Thyroid gland (tissue), 4 donors: Measurements from ENCODE around the gene GRIFIN.

ENCODE experiments used
- POLR2A ChIP-seq, 2 donors: fragments of 450-650 bp; IDR thresholded peaks; one replicate each; pipeline ENCODE4 v1.6.1; 2017; ENCODE audit warnings: antibody characterized with exemption in 2 of 2, mild to moderate bottlenecking in 2 of 2, moderate library complexity in 1 of 2
- TF ChIP-seq, protein P1 (sequence below), 6 experiments: fragments of 200-600 bp in 3 of 6; fragments of 450-650 bp in 3 of 6; sonication (generic) in 3 of 6; IDR thresholded peaks; one replicate each; pipeline ENCODE4 v1.5.1; 2016 to 2019; ENCODE audit warnings: antibody characterized with exemption in 6 of 6, mild to moderate bottlenecking in 2 of 6, inconsistent platforms in 1 of 6, moderate library complexity in 1 of 6

DNA sequence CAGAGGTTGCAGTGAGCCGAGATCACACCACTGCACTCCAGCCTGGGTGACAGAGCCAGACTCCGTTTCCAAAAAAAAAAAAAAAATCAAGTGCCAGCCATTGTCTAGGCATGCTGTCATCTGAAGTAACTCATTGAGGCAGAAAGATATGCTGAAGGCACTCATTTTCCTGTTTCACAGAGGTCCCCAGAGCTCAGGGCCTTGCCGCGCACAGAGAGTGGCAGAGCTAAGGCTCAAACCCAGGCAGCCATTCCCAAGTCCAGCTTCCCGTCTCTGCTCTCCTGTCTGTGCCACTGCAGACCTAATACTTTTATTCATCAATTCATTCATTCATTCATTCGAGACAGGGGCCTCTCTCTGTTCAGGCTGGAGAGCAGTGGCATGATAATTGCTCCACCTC is 3.5 kb downstream of the GRIFIN start:
- TF ChIP-seq, protein P1, sequence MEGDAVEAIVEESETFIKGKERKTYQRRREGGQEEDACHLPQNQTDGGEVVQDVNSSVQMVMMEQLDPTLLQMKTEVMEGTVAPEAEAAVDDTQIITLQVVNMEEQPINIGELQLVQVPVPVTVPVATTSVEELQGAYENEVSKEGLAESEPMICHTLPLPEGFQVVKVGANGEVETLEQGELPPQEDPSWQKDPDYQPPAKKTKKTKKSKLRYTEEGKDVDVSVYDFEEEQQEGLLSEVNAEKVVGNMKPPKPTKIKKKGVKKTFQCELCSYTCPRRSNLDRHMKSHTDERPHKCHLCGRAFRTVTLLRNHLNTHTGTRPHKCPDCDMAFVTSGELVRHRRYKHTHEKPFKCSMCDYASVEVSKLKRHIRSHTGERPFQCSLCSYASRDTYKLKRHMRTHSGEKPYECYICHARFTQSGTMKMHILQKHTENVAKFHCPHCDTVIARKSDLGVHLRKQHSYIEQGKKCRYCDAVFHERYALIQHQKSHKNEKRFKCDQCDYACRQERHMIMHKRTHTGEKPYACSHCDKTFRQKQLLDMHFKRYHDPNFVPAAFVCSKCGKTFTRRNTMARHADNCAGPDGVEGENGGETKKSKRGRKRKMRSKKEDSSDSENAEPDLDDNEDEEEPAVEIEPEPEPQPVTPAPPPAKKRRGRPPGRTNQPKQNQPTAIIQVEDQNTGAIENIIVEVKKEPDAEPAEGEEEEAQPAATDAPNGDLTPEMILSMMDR (IDR thresholded peaks at IDR 0.05), result no peak
- no peak for TF ChIP-seq POLR2A (IDR thresholded peaks at IDR 0.05)
